Measurements from ENCODE around the gene GYS1.

The GYS1 gene

GRCh38 chr19:49017666-49018351 is 24.7 kb upstream of the GYS1 start:
- DNase-seq (ENCODE audit: low read depth, low spot score): no peak

- no peak for DNase-seq (ENCODE audit: low read depth, low spot score)
Measured at GRCh38 chr19:49017041-49017665, 24.0 kb upstream of the GYS1 start, which contains the start of gene LHB. Gene LHB (minus strand): TSS chr19:49017091. CDS start chr19:49017081, 10 bp downstream.

- DNase-seq (ENCODE audit: low read depth, low spot score): no peak
Measured at GRCh38 chr19:49016067-49016839, 23.1 kb upstream of the GYS1 start.

- no peak for DNase-seq (ENCODE audit: low read depth, low spot score)
Measured at GRCh38 chr19:49014870-49015255, 21.8 kb upstream of the GYS1 start.

- no peak for DNase-seq (ENCODE audit: low read depth, low spot score)
Measured at GRCh38 chr19:49014123-49014869, 21.2 kb upstream of the GYS1 start.

GRCh38 chr19:49011194-49011593 is 18.1 kb upstream of the GYS1 start:
- DNase-seq (ENCODE audit: low read depth, low spot score): no peak

GRCh38 chr19:49010453-49010852 is 17.3 kb upstream of the GYS1 start:
- no peak for DNase-seq (ENCODE audit: low read depth, low spot score)

GRCh38 chr19:49009828-49010227 is 16.7 kb upstream of the GYS1 start:
- no peak for DNase-seq (ENCODE audit: low read depth, low spot score)

GRCh38 chr19:49006905-49007304 is 13.8 kb upstream of the GYS1 start:
- DNase-seq (ENCODE audit: low read depth, low spot score): no peak

GRCh38 chr19:49004964-49005614 is 12.0 kb upstream of the GYS1 start:
- no peak for DNase-seq (ENCODE audit: low read depth, low spot score)

- DNase-seq (ENCODE audit: low read depth, low spot score): no peak
Measured at GRCh38 chr19:49004133-49004532, 11.0 kb upstream of the GYS1 start.

GRCh38 chr19:48999481-49000325 is 6.6 kb upstream of the GYS1 start:
- no peak for DNase-seq (ENCODE audit: low read depth, low spot score)

GRCh38 chr19:48997972-48998371 is 4.9 kb upstream of the GYS1 start:
- no peak for DNase-seq (ENCODE audit: low read depth, low spot score)

- DNase-seq (ENCODE audit: low read depth, low spot score): no peak
Measured at GRCh38 chr19:48994035-48994386, 902 bp upstream of the GYS1 start.

- DNase-seq (ENCODE audit: low read depth, low spot score): no peak
Measured at GRCh38 chr19:48992581-48993174, 431 bp downstream of the GYS1 start.

GRCh38 chr19:48991873-48992580 is 1.1 kb downstream of the GYS1 start:
- no peak for DNase-seq (ENCODE audit: low read depth, low spot score)

GRCh38 chr19:48991011-48991609 is 2.0 kb downstream of the GYS1 start:
- DNase-seq (ENCODE audit: low read depth, low spot score): no peak

- no peak for DNase-seq (ENCODE audit: low read depth, low spot score)
Measured at GRCh38 chr19:48990400-48990799, 2.7 kb downstream of the GYS1 start.

- no peak for DNase-seq (ENCODE audit: low read depth, low spot score)
Measured at GRCh38 chr19:48989701-48990291, 3.3 kb downstream of the GYS1 start.
